SJSA1 (cell line): ENCODE data around the gene MBD1. TPM values are rescaled to one million over a fixed set of nuclear protein-coding genes. Genes with fewer than 3 reads are reported as not detected.
A peak's percentile ranks its signal among the peaks of the same experiment; 100 is the strongest.
"Not testable (repeated sequence)": the region's sequence is repeated elsewhere in the genome, so short reads cannot be mapped to it uniquely, and the experiment has no call there.

Source experiments
- DNase-seq, 2 experiments: peaks; one replicate each; pipeline ENCODE4 v3.0.0-alpha.2; 2015 to 2020; ENCODE audit warnings: low spot score in 2 of 2, low read depth in 1 of 2
- H3K27ac ChIP-seq: fragments of 250-450 bp; sonication (Bioruptor Pico); 2 replicates; pipeline ENCODE4 v1.5.1; 2020; ENCODE audit warnings: mild to moderate bottlenecking, moderate library complexity
- H3K27me3 ChIP-seq: fragments of 250-450 bp; sonication (Bioruptor Pico); replicated peaks from 2 replicates; pipeline ENCODE4 v1.5.1; 2020; ENCODE audit warnings: mild to moderate bottlenecking, moderate library complexity
- H3K36me3 ChIP-seq: fragments of 250-450 bp; sonication (Bioruptor Pico); 2 replicates; pipeline ENCODE4 v1.5.1; 2020; ENCODE audit warnings: mild to moderate bottlenecking
- H3K4me1 ChIP-seq: fragments of 250-450 bp; sonication (Bioruptor Pico); replicated peaks from 2 replicates; pipeline ENCODE4 v1.6.1; 2021; ENCODE audit warnings: mild to moderate bottlenecking
- H3K4me3 ChIP-seq: fragments of 250-450 bp; sonication (Bioruptor Pico); 2 replicates; pipeline ENCODE4 v1.5.1; 2020; ENCODE audit warnings: mild to moderate bottlenecking
- H3K9me3 ChIP-seq: fragments of 250-450 bp; sonication (Bioruptor Pico); replicated peaks from 2 replicates; pipeline ENCODE4 v1.5.1; 2020; ENCODE audit warnings: mild to moderate bottlenecking
- total RNA-seq: library from RNA; depleted of rRNA; stranded (reverse); fragments of >200 nt; shearing (Covaris generic); gene quantifications from 2 replicates; pipeline ENCODE4 v1.2.3, GENCODE V29; 2014

The MBD1 gene
- total RNA-seq, 1 experiment from 2014 or later, result 64.4 TPM

DNA sequence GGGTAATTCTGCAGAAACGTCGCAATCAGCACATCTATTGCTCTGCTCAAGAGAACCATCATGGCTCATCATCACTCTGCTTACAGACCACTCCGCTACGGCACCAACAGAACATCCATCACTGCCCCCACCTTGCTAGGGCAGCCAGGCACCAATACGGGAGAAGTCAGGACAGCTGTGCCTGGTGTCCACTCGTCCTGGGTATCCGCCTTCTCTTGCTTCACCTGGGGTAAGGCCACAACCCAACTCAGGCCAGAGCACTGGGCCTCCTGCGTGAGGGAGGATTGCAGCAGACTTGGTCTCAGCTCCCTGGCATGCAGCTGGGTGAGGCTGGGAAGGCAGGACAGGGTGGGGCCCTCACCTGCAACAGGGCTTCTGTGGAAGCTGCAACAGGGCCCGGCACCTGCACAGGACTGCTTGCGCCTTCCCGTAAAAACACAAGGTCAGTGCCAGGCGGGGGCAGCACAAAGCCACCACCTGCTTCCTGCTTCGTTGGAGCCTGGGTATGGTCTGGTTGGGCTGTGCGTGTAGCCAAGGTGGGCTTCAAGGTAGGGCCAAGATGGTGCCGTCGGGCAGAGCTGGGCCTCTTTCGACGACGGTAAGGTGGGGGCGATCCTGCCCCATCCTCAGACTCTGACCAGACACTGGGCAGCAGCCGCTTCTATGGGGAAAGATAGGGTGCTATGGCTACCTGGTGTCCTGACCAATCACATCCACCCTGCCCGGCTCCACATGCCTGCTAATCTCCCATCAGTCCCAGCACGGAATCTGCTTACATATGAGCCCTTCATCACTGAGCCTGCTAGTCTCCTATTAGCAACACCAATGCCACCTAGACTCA is 7.9 kb downstream of the MBD1 start:
- Histone ChIP-seq H3K4me1 (no peaks in the 10 kb centered on the region), H3K27me3 (no peaks in the 10 kb centered on the region), H3K36me3 (peaks cover 99% of the 10 kb centered on the region), H3K27ac (no peak overlapping the region), H3K4me3 (no peak overlapping the region), H3K9me3 (no peaks in the 10 kb centered on the region)
- no peak for DNase-seq

DNA sequence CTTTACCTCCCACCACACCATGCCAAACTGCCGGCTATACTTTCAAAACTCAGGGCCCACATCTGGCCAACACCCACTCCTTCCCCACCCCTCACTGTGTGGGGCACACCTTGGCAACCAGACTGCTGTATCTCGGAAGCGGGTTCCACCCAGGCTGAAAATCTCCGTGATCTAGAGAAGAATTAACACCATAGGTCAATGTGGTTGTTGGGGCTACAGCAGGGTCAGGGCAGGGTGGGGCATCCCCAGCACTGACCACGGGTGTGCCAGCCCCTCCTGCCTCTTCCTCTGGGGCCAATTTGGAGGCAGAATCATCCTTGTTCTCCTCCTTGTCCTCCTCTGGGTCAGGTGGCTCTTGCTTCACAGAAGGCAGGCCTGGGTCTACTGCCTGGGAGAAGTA is 8.8 kb downstream of the MBD1 start:
- H3K4me1 ChIP-seq, result no peaks in the 10 kb centered on the region
- no peak overlapping the region for H3K27ac ChIP-seq
- DNase-seq, result no peak
- H3K36me3 ChIP-seq, result peaks cover 100% of the 10 kb centered on the region
- no peaks in the 10 kb centered on the region for H3K27me3 ChIP-seq
- H3K9me3 ChIP-seq, result no peaks in the 10 kb centered on the region
- H3K4me3 ChIP-seq, result no peak overlapping the region

DNA sequence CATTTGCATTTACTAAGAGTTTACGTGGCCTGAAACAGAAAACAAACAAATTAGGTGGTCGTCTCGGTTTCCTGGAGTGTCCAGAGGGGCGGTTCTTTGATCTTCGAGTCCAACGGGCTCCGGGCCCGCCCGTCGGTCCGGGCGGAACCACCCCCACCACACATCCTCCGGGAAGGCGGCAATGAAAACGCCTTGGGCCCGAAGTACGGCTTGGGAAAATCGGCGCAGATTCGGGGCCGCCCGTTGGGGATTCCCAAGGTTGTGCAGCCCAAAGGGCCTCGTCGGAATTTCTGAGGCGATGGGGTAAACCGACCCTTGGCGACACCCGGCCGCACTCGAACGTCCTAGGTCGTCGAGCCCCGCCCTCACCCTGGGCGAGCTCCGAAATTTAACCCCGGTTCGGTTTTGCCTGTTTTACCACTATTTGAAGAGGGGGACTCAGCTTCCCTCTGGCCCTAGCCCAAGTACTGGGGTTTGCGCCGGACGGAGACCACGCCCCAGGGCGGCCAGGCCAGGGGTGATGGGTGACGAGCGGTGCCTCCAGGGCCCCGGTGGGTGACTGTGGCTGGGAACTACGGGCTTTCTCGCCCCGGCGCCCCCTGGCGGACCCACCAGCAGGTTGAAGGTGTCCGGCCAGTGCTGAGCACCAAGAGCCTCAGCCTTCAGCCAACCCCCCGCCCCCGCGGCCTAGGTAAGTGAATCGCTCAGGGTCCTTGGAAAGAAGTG is 13.1 kb downstream of the MBD1 start:
- Histone ChIP-seq H3K36me3 (peaks cover 64% of the 10 kb centered on the region), H3K4me3 (no peak overlapping the region), H3K4me1 (peaks cover 3% of the 10 kb centered on the region; the same call in 1 of the 2 replicates), H3K27ac (no peak overlapping the region), H3K9me3 (no peaks in the 10 kb centered on the region), H3K27me3 (no peaks in the 10 kb centered on the region)
- DNase-seq, result peak in 1 of 2 experiments; percentile 50

- Histone ChIP-seq H3K27me3 (peaks cover 10% of the 10 kb centered on the region; the same call in 1 of the 2 replicates), H3K36me3 (peaks cover 45% of the 10 kb centered on the region), H3K4me1 (peaks cover 3% of the 10 kb centered on the region; the same call in 1 of the 2 replicates), H3K27ac (no peak within 1 kb of the TSS), H3K9me3 (no peaks in the 10 kb centered on the region), H3K4me3 (peak within 1 kb of the TSS; percentile 45)
- peak; percentile 60 to 89 for DNase-seq
Observed at GRCh38 chr18:50266248-50266704, 15.0 kb downstream of the MBD1 start, which contains the start of gene CFAP53. TSS of gene CFAP53 (minus strand) at chr18:50266495. CDS start at chr18:50266404, 91 bp downstream.

- Histone ChIP-seq H3K9me3 (no peaks in the 10 kb centered on the region), H3K4me3 (no peak overlapping the region), H3K27me3 (peaks cover 10% of the 10 kb centered on the region; the same call in 1 of the 2 replicates), H3K27ac (no peak overlapping the region), H3K36me3 (peaks cover 12% of the 10 kb centered on the region), H3K4me1 (peaks cover 3% of the 10 kb centered on the region; the same call in 1 of the 2 replicates)
- no peak for DNase-seq
Observed at GRCh38 chr18:50262977-50263376, 18.3 kb downstream of the MBD1 start.

- Histone ChIP-seq H3K9me3 (no peaks in the 10 kb centered on the region; the same call in 1 of the 2 replicates), H3K36me3 (no peaks in the 10 kb centered on the region), H3K4me3 (no peak overlapping the region), H3K27me3 (no peaks in the 10 kb centered on the region), H3K27ac (no peak overlapping the region), H3K4me1 (no peaks in the 10 kb centered on the region)
- no peak for DNase-seq
Observed at GRCh38 chr18:50250935-50251334, 30.4 kb downstream of the MBD1 start.

DNA sequence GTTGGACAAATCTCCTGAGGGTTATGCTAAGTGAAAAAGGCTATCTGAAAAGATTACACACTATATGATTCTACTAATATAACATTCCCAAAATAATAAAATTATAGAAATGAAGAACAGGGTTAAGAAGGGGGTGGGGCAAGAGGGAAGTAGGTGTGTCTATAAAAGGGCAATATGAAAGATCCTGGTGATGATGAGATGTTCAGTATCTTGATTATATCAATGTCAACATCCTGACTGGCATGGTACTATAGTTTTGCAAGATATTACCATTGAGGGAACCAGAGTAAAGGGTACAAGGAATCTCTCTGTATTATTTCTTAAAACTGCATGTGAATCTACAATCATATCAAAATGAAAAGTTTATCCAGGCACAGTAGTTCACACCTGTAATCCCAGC is 31.7 kb downstream of the MBD1 start:
- Histone ChIP-seq H3K27ac (no peak overlapping the region), H3K4me3 (no peak overlapping the region), H3K27me3 (no peaks in the 10 kb centered on the region), H3K4me1 (no peaks in the 10 kb centered on the region), H3K9me3 (no peaks in the 10 kb centered on the region; the same call in 1 of the 2 replicates), H3K36me3 (no peaks in the 10 kb centered on the region)
- no peak for DNase-seq

DNA sequence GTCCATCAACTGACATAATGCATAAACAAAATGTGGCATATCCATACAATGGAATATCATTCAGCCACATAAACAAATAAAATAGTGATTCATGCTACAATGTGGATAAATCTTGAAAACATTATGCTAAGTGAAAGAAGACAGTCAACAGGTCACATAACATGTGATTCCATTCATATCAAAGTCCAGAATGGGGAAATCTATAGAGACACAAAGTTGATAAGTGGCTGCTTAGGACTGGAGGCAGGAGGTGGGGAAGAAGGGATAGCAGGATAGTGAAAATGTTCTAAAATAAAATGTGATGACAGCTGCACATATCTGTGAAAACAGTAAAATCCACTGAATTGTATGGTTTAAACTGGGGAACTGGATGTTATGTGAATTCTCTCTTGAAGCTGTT is 33.8 kb downstream of the MBD1 start:
- Histone ChIP-seq H3K9me3 (no peaks in the 10 kb centered on the region), H3K36me3 (no peaks in the 10 kb centered on the region), H3K27ac (no peak overlapping the region), H3K4me1 (no peaks in the 10 kb centered on the region), H3K27me3 (no peaks in the 10 kb centered on the region; the same call in none of the 2 replicates), H3K4me3 (no peak overlapping the region)
- DNase-seq, result no peak

GRCh38 chr18:50241768-50242167 is 39.6 kb downstream of the MBD1 start:
- not testable (repeated sequence) for H3K9me3 ChIP-seq, H3K4me3 ChIP-seq, DNase-seq, H3K36me3 ChIP-seq, H3K4me1 ChIP-seq, H3K27me3 ChIP-seq, H3K27ac ChIP-seq

DNA sequence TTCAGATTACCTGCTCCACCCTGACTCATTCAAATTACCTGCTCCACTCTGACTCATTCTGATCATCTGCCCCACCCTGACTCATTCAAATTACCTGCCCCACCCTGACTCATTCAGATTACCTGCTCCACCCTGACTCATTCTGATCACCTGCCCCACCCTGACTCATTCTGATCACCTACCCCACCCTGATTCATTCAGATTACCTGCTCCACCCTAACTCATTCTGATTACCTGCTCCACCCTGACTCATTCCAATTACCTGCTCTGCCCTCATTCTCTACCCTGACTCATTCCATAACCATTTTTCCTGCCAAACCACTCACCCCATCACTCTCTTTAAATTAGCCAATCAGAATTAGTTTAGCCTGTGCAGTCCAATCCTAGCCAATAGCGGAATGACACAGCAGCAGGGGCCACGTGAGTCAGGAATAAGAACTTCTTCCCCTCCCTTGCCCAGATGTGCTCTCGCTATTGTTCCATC is 41.2 kb downstream of the MBD1 start:
- Histone ChIP-seq H3K9me3 (0 out of 2 replicates have a peak, but pooled peaks cover 5% of the 10 kb centered on the region), H3K4me3 (no peak overlapping the region), H3K36me3 (no peaks in the 10 kb centered on the region), H3K4me1 (no peaks in the 10 kb centered on the region), H3K27me3 (peaks cover 7% of the 10 kb centered on the region), H3K27ac (no peak overlapping the region)
- no peak for DNase-seq

GRCh38 chr18:50232419-50232818 is 48.9 kb downstream of the MBD1 start:
- H3K36me3 ChIP-seq, result no peaks in the 10 kb centered on the region
- DNase-seq, result no peak
- H3K27me3 ChIP-seq, result peaks cover 12% of the 10 kb centered on the region; the same call in 1 of the 2 replicates
- no peaks in the 10 kb centered on the region for H3K4me1 ChIP-seq
- H3K4me3 ChIP-seq, result no peak overlapping the region
- no peaks in the 10 kb centered on the region for H3K9me3 ChIP-seq
- no peak overlapping the region for H3K27ac ChIP-seq

DNA sequence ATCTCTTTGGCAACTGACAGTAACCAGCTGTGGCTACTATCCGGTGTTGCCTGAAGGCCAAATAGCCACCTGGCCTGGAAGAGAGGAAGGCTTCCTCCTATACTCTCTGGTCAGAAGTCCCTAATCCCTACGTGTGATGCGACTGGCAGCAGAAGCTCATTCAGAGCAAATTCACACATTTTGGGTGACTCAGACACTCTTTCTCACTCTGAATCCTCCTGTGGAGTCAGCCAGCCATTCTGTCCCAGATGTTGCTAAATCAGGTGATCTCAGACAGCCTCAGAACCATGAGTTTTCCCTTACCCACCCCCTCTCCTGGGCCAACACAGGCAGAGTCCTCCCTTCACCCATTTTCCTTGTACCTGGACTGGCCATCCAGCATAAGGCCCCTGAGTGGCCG is 49.7 kb downstream of the MBD1 start:
- Histone ChIP-seq H3K27ac (no peak overlapping the region), H3K27me3 (peaks cover 10% of the 10 kb centered on the region; the same call in 1 of the 2 replicates), H3K4me3 (no peak overlapping the region), H3K4me1 (no peaks in the 10 kb centered on the region), H3K9me3 (no peaks in the 10 kb centered on the region), H3K36me3 (no peaks in the 10 kb centered on the region)
- DNase-seq, result no peak

DNA sequence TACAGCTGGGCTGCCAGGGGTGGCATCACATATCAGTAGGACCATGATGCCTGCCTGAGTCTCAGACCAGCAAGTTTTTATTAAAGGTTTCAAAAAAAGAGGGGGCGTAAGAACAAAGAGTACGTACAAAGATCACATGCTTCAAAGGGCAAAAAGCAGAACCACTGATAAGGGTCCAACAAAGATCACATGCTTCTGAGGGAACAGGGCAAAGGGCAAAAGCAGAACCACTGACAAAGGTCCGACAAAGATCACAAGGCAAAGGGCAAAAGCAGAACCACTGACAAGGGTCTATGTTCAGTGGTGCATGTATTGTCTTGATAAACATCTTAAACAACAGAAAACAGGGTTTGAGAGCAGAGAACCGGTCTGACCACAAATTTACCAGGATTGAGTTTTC is 61.1 kb downstream of the MBD1 start:
- not testable (repeated sequence) for H3K27me3 ChIP-seq

More for the DNA sequence above, 61.1 kb downstream of the MBD1 start:
- not testable (repeated sequence) for H3K9me3 ChIP-seq, H3K27ac ChIP-seq, DNase-seq, H3K36me3 ChIP-seq, H3K4me1 ChIP-seq, H3K4me3 ChIP-seq
